Measurements from ENCODE around the gene PCSK6. TPM values are rescaled to one million over a fixed set of nuclear protein-coding genes. Genes with fewer than 3 reads are reported as not detected.

PCSK6 gene
- total RNA-seq, 2 experiments from 2014 or later = 0.28 TPM; not detected in 1

GRCh38 chr15:101454365-101454764, 35.1 kb downstream of the PCSK6 start:
- H3K27me3 ChIP-seq (ENCODE audit: control insufficient read depth in 1 of 2, insufficient read depth in 2 of 2, low read length in 2 of 2) = peaks cover 0 to 15% of the 10 kb centered on the region in 2 experiments
- ChIA-PET CTCF (no interaction called here), POLR2A (no interaction called here)
- H3K4me3 Mint-ChIP-seq = no peak overlapping the region
- H3K27me3 Mint-ChIP-seq = peaks cover 50% of the 10 kb centered on the region
- no peaks in the 10 kb centered on the region for H3K4me1 Mint-ChIP-seq (ENCODE audit: low read depth)
- TF ChIP-seq CTCF (IDR thresholded peaks at IDR 0.05) = no peak
- H3K36me3 ChIP-seq (ENCODE audit: insufficient read depth, low read length) = no peaks in the 10 kb centered on the region
- H3K4me3 ChIP-seq (ENCODE audit: low read length) = no peak overlapping the region
- intact Hi-C loops (cut with DNase I, micrococcal nuclease) = no loop called here
- H3K27ac Mint-ChIP-seq = no peak overlapping the region
- peaks cover 9% of the 10 kb centered on the region for H3K4me1 ChIP-seq (ENCODE audit: insufficient read depth, low read length)
- ATAC-seq (ENCODE audit: poor library complexity) (no peak), DNase-seq (no peak)
- no peaks in the 10 kb centered on the region for H3K36me3 Mint-ChIP-seq (ENCODE audit: low read depth)
- H3K27ac ChIP-seq (ENCODE audit: low read depth in 1 of 2, low read length in 2 of 2) = no peak overlapping the region
- H3K9me3 Mint-ChIP-seq = no peaks in the 10 kb centered on the region
- H3K9me3 ChIP-seq (ENCODE audit: control insufficient read depth in 1 of 2, insufficient read depth in 1 of 2, low read length in 2 of 2) = peaks cover 0 to 6% of the 10 kb centered on the region in 2 experiments

GRCh38 chr15:101453123-101454120, 36.1 kb downstream of the PCSK6 start:
- Mint-ChIP-seq H3K4me3 (no peak overlapping the region), H3K4me1 (ENCODE audit: low read depth) (no peaks in the 10 kb centered on the region), H3K36me3 (ENCODE audit: low read depth) (no peaks in the 10 kb centered on the region), H3K9me3 (no peaks in the 10 kb centered on the region), H3K27me3 (peaks cover 52% of the 10 kb centered on the region), H3K27ac (no peak overlapping the region)
- no peak overlapping the region for H3K4me3 ChIP-seq (ENCODE audit: low read length)
- H3K4me1 ChIP-seq (ENCODE audit: insufficient read depth, low read length) = peaks cover 9% of the 10 kb centered on the region
- TF ChIP-seq CTCF (IDR thresholded peaks at IDR 0.05) = no peak
- ChIA-PET CTCF (no interaction called here), POLR2A (no interaction called here)
- H3K27me3 ChIP-seq (ENCODE audit: control insufficient read depth in 1 of 2, insufficient read depth in 2 of 2, low read length in 2 of 2) = peaks cover 0 to 15% of the 10 kb centered on the region in 2 experiments
- H3K36me3 ChIP-seq (ENCODE audit: insufficient read depth, low read length) = no peaks in the 10 kb centered on the region
- ATAC-seq (ENCODE audit: poor library complexity) = no peak
- peaks cover 0 to 6% of the 10 kb centered on the region in 2 experiments for H3K9me3 ChIP-seq (ENCODE audit: control insufficient read depth in 1 of 2, insufficient read depth in 1 of 2, low read length in 2 of 2)
- no peak overlapping the region for H3K27ac ChIP-seq (ENCODE audit: low read depth in 1 of 2, low read length in 2 of 2)
- DNase-seq = no peak
- intact Hi-C loops (cut with DNase I, micrococcal nuclease) = no loop called here

- Histone ChIP-seq H3K36me3 (ENCODE audit: insufficient read depth, low read length) (no peaks in the 10 kb centered on the region), H3K27ac (ENCODE audit: low read depth in 1 of 2, low read length in 2 of 2) (no peak overlapping the region), H3K27me3 (ENCODE audit: control insufficient read depth in 1 of 2, insufficient read depth in 2 of 2, low read length in 2 of 2) (peaks cover 0 to 15% of the 10 kb centered on the region in 2 experiments), H3K9me3 (ENCODE audit: control insufficient read depth in 1 of 2, insufficient read depth in 1 of 2, low read length in 2 of 2) (peaks cover 0 to 6% of the 10 kb centered on the region in 2 experiments), H3K4me1 (ENCODE audit: insufficient read depth, low read length) (peaks cover 9% of the 10 kb centered on the region), H3K4me3 (ENCODE audit: low read length) (no peak overlapping the region)
- intact Hi-C loops (cut with DNase I, micrococcal nuclease) = no loop called here
- no peak for TF ChIP-seq CTCF (IDR thresholded peaks at IDR 0.05)
- Mint-ChIP-seq H3K27me3 (peaks cover 54% of the 10 kb centered on the region), H3K36me3 (ENCODE audit: low read depth) (no peaks in the 10 kb centered on the region), H3K4me3 (no peak overlapping the region), H3K27ac (no peak overlapping the region), H3K4me1 (ENCODE audit: low read depth) (no peaks in the 10 kb centered on the region), H3K9me3 (no peaks in the 10 kb centered on the region)
- ATAC-seq (ENCODE audit: poor library complexity) = no peak
- no peak for DNase-seq
- ChIA-PET CTCF (no interaction called here), POLR2A (no interaction called here)
These were observed 36.9 kb downstream of the PCSK6 start for GRCh38 chr15:101452572-101452971.

Measured in CD4-positive, alpha-beta T cell (primary cell).